Suprapubic skin (tissue), 4 donors: ENCODE data around the gene TACR1. TPM values are rescaled to one million over a fixed set of nuclear protein-coding genes. Genes with fewer than 3 reads are reported as not detected.

Experiments
- DNase-seq, 2 donors: peaks; one replicate each; pipeline ENCODE4 v3.0.0-alpha.2; 2019; ENCODE audit warnings: low spot score in 2 of 2
- H3K27ac ChIP-seq: fragments of 200-600 bp; sonication (generic); one replicate; pipeline ENCODE4 v1.5.1; 2019
- H3K27me3 ChIP-seq: fragments of 200-600 bp; sonication (generic); one replicate; pipeline ENCODE4 v1.5.1; 2019
- H3K36me3 ChIP-seq: fragments of 200-600 bp; sonication (generic); one replicate; pipeline ENCODE4 v1.5.1; 2019
- H3K4me1 ChIP-seq: fragments of 200-600 bp; sonication (generic); one replicate; pipeline ENCODE4 v1.5.1; 2019
- H3K4me3 ChIP-seq: fragments of 200-600 bp; sonication (generic); one replicate; pipeline ENCODE4 v1.5.1; 2019; ENCODE audit warnings: mild to moderate bottlenecking
- H3K9me3 ChIP-seq: fragments of 200-600 bp; sonication (generic); one replicate; pipeline ENCODE4 v1.5.1; 2019
- EP300 ChIP-seq: sonication (generic); formaldehyde crosslinking; IDR thresholded peaks from one replicate; pipeline ENCODE4 v1.6.1; 2017; ENCODE audit warnings: antibody characterized with exemption
- POLR2A ChIP-seq, 2 donors: fragments of 450-650 bp; IDR thresholded peaks; one replicate each; pipeline ENCODE4 v1.6.1; 2017; ENCODE audit warnings: antibody characterized with exemption in 2 of 2, mild to moderate bottlenecking in 2 of 2, moderate library complexity in 2 of 2
- POLR2AphosphoS5 ChIP-seq, 3 donors: sonication (generic); formaldehyde crosslinking; IDR thresholded peaks; one replicate each; pipeline ENCODE4 v1.6.1; 2017; ENCODE audit warnings: antibody characterized with exemption in 3 of 3
- WGBS: methylation state at CpG from one replicate; pipeline ENCODE4 v1.1.5; 2018; 5-methylcytosine and 5-hydroxymethylcytosine counted together
- total RNA-seq, 4 donors: library from RNA; depleted of rRNA; stranded (reverse); fragments of >200 nt; gene quantifications; one replicate each; pipeline ENCODE4 v1.1.0, GENCODE V29; 2016
- TF ChIP-seq, protein P1 (sequence below), 2 donors: fragments of 200-600 bp in 1 of 2; fragments of 450-650 bp in 1 of 2; sonication (generic) in 1 of 2; IDR thresholded peaks; one replicate each; pipeline ENCODE4 v1.5.1; 2016 to 2019; ENCODE audit warnings: antibody characterized with exemption in 2 of 2, mild to moderate bottlenecking in 1 of 2, moderate library complexity in 1 of 2

Gene TACR1
- total RNA-seq, 4 donors from 2014 or later = 0.55 to 4.8 (median 2.4) TPM

- TF ChIP-seq EP300 = no peak
- no peak for TF ChIP-seq POLR2AphosphoS5 (IDR thresholded peaks at IDR 0.05)
- TF ChIP-seq, protein P1, sequence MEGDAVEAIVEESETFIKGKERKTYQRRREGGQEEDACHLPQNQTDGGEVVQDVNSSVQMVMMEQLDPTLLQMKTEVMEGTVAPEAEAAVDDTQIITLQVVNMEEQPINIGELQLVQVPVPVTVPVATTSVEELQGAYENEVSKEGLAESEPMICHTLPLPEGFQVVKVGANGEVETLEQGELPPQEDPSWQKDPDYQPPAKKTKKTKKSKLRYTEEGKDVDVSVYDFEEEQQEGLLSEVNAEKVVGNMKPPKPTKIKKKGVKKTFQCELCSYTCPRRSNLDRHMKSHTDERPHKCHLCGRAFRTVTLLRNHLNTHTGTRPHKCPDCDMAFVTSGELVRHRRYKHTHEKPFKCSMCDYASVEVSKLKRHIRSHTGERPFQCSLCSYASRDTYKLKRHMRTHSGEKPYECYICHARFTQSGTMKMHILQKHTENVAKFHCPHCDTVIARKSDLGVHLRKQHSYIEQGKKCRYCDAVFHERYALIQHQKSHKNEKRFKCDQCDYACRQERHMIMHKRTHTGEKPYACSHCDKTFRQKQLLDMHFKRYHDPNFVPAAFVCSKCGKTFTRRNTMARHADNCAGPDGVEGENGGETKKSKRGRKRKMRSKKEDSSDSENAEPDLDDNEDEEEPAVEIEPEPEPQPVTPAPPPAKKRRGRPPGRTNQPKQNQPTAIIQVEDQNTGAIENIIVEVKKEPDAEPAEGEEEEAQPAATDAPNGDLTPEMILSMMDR (IDR thresholded peaks at IDR 0.05) = no peak
- no peak for TF ChIP-seq POLR2A (IDR thresholded peaks at IDR 0.05)
- Histone ChIP-seq H3K9me3 (no peaks in the 10 kb centered on the region), H3K27me3 (no peaks in the 10 kb centered on the region), H3K36me3 (no peaks in the 10 kb centered on the region), H3K4me1 (no peaks in the 10 kb centered on the region), H3K27ac (no peak overlapping the region), H3K4me3 (no peak overlapping the region)
- 63% methylated on average over 6 of the region's 6 CpGs for WGBS
- no peak for DNase-seq
Observed at GRCh38 chr2:75208738-75209137, 9.4 kb upstream of the TACR1 start.

DNA sequence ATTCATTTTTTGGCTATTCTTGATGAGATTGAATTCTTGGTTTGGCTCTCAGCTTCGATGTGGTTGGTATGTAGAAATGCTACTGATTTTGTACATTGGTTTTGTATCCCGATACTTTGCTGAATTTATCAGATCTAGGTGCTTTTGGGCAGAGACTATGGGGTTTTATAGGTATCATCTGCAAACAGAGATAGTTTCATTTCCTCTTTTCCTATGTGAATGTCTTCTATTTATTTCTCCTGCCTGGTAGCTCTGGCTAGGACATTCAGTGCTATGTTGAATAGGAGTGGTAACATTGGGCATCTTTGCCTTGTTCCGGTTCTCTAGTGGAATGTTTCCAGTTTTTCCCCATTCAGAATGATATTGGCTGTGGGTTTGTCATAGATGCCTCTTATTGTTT lies 5.5 kb upstream of the TACR1 start:
- peaks cover 27% of the 10 kb centered on the region for H3K27me3 ChIP-seq
- WGBS = 81% methylated on average over 3 of the region's 3 CpGs
- TF ChIP-seq, protein P1 (IDR thresholded peaks at IDR 0.05) = no peak
- TF ChIP-seq POLR2A (IDR thresholded peaks at IDR 0.05) (no peak), POLR2AphosphoS5 (IDR thresholded peaks at IDR 0.05) (no peak), EP300 (no peak)

GRCh38 chr2:75202359-75202758 lies 3.0 kb upstream of the TACR1 start:
- no peak for DNase-seq
- WGBS = 57% methylated on average over 2 of the region's 2 CpGs

More for the DNA sequence above, 5.5 kb upstream of the TACR1 start:
- no peak overlapping the region for H3K4me3 ChIP-seq
- no peak overlapping the region for H3K27ac ChIP-seq
- no peak for DNase-seq
- H3K9me3 ChIP-seq = no peaks in the 10 kb centered on the region
- H3K4me1 ChIP-seq = peaks cover 10% of the 10 kb centered on the region
- H3K36me3 ChIP-seq = no peaks in the 10 kb centered on the region

DNA sequence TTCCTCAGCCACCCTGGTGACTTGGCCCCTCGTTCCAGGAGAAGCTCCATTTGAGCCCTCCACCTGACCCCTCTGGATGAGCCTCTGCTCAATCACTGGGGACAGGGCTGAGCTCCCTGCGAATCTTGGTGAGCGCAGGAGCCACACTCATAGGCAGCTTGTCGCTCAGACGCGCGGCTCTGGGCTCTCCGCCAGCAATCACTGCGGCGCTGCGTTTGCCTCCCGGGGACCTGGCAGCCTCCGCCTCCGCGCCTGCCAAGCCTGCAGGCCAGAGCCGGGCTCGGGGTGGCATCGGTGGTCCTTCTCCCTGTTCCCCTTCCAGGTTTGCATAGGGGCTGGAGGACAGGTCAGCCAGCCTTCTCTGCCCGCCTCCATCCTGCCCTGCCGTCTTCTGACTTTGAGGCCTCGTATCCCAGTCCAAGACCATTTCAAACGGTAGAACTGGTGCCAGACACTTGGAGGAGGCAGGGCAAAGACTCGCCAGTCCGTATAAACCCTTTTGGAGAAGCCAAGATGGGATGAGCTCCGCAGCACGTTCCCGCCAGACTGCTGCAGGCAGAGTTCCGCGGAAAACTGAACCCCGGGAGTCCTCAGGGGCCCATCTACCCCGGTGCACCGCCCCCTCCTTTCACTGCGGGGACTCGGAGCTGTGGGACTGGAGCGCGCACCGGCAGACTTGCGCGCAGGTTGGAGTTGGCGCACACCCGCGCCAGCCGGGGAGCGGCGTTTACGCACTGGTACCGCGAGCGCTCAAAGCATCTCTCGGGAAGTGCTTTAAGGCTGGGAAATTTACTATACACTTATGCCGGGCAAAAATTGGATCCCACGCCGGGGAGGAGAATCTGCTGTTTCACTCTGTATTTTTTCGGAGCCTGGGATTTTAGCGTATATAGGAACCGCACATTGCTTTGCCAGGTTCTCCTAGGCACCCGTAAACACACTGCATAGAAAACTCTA lies 1.1 kb upstream of the TACR1 start:
- no peaks in the 10 kb centered on the region for H3K36me3 ChIP-seq
- peaks cover 62% of the 10 kb centered on the region for H3K27me3 ChIP-seq
- H3K4me3 ChIP-seq = peak overlapping the region; percentile 43
- peaks cover 22% of the 10 kb centered on the region for H3K4me1 ChIP-seq
- no peaks in the 10 kb centered on the region for H3K9me3 ChIP-seq
- 0% methylated on average over 32 of the region's 57 CpGs for WGBS
- TF ChIP-seq POLR2A (IDR thresholded peaks at IDR 0.05) = no peak
- H3K27ac ChIP-seq = no peak overlapping the region
- DNase-seq = no peak

More at GRCh38 chr2:75202359-75202758, 3.0 kb upstream of the TACR1 start:
- Histone ChIP-seq H3K27me3 (peaks cover 52% of the 10 kb centered on the region), H3K36me3 (no peaks in the 10 kb centered on the region), H3K4me1 (peaks cover 22% of the 10 kb centered on the region), H3K4me3 (no peak overlapping the region), H3K27ac (no peak overlapping the region), H3K9me3 (no peaks in the 10 kb centered on the region)
- no peak for TF ChIP-seq EP300
- no peak for TF ChIP-seq POLR2A (IDR thresholded peaks at IDR 0.05)
- no peak for TF ChIP-seq POLR2AphosphoS5 (IDR thresholded peaks at IDR 0.05)
- TF ChIP-seq, protein P1 (IDR thresholded peaks at IDR 0.05) = no peak

DNA sequence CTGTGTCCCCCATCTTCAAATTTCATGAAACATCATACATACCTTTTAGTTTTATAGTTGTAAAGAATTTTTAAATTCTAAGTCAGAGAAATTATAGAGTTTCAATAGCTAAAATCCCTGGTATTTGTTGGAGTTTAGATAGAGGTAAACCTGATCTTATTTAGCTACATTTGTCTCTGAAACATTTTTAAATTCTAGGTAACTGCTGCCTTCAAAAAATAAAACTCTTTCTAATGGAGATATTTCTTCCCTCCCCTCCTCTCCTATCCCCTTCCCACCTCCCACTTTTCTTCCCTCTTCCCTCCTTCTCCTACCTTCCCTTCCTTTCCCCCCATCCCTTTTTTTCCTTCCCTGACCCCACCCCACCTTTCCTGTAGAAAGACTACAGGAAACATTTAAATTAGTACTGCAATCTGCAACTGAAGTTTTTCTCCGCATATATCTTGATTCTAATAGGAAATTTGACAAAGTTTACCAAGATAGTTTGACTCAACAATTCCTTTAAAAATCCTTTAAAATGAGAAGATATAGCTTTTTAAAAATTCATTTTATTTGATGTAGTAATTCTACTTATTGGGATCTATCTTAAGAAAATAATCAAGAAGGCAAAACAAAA lies 4.1 kb downstream of the TACR1 start:
- DNase-seq = no peak
- H3K4me3 ChIP-seq = no peak overlapping the region
- H3K27ac ChIP-seq = no peak overlapping the region
- H3K36me3 ChIP-seq = no peaks in the 10 kb centered on the region
- no peaks in the 10 kb centered on the region for H3K9me3 ChIP-seq
- TF ChIP-seq POLR2AphosphoS5 (IDR thresholded peaks at IDR 0.05) (no peak), EP300 (no peak), POLR2A (IDR thresholded peaks at IDR 0.05) (no peak)
- TF ChIP-seq, protein P1 (IDR thresholded peaks at IDR 0.05) = no peak
- WGBS = 93% methylated on average over 1 of the region's 1 CpG
- peaks cover 39% of the 10 kb centered on the region for H3K27me3 ChIP-seq
- peaks cover 16% of the 10 kb centered on the region for H3K4me1 ChIP-seq
